ENCODE results near the gene DOCK2. TPM values are rescaled to one million over a fixed set of nuclear protein-coding genes. Genes with fewer than 3 reads are reported as not detected.
A peak's percentile ranks its signal among the peaks of the same experiment; 100 is the strongest.
"Not testable (repeated sequence)": the region's sequence is repeated elsewhere in the genome, so short reads cannot be mapped to it uniquely, and the experiment has no call there.

DOCK2 gene
- total RNA-seq, 1 experiment from 2014 or later: 13.3 TPM

- DNase-seq (ENCODE audit: low read depth): peak; percentile 80
Observed at GRCh38 chr5:169788168-169788567, 151.1 kb downstream of the DOCK2 start.

DNA sequence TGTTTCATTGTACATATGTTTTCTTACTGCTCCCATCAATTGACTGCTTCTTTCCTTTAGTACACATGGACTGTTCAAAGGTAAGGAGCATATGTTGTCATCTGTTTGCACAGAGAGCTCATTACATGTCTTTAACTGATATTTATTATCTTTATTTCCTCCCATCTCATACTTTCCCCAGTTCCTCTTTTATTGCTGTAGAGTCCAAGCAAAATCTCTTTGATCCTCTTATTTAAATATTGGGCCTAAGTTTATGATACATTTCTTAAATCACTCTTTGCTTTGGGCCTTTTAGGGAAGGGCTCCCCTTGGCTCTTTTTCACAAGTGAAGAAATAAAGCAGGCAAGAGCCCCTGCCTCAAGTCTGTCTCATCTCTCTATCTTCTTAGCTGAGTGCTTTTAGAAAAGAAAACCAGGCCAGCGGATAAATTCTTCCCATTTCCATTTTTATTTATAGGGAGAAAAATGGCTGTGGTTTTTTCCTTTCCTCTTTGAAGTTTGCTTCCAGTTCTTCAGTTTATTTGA lies 152.4 kb downstream of the DOCK2 start:
- DNase-seq (ENCODE audit: low read depth): no peak

DNA sequence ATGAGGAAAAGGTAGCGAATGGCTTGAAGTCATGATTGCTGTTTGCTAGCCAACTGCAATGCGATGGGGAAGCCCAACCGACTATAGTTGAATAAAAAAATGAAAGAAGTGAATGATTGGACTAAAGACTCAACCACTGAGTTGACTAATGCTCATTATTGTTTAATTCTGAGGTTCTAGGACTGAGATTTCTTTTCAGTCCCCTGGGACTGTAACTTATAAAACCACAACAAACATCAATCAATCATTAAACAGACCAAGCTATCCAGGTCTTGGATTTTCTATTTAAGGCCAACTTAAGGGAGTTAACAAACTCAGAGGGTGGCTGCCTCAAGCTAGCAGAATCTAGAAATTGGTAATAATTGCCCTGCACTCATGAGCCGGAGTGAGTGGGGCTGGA lies 154.2 kb downstream of the DOCK2 start:
- DNase-seq (ENCODE audit: low read depth): no peak

GRCh38 chr5:169795338-169795737 lies 158.3 kb downstream of the DOCK2 start:
- peak; percentile 58 for DNase-seq (ENCODE audit: low read depth)

GRCh38 chr5:169796731-169797130 lies 159.7 kb downstream of the DOCK2 start:
- peak; percentile 48 for DNase-seq (ENCODE audit: low read depth)

- DNase-seq (ENCODE audit: low read depth): no peak
Observed at GRCh38 chr5:169797577-169797976, 160.5 kb downstream of the DOCK2 start.

DNA sequence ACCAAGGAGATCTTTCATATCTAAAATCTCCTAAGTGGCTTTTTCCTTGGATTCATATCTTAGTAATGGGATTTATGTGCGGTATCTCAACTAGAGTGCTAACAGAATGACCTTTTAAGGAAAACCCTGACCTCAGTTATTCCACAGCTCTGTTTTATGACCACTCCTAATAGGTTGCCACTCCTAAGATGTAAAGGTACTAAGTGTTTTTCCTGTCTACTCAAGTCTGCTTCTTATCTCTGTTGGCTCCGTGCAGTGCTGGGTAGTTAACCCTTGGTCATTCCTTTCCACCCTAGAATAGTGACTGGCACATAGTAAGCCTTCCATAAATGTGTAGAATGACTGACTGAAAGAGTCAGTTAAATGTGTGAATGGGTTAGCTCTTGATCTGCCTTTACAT lies 161.4 kb downstream of the DOCK2 start:
- DNase-seq (ENCODE audit: low read depth): no peak

GRCh38 chr5:169798906-169799660 lies 162.0 kb downstream of the DOCK2 start:
- DNase-seq (ENCODE audit: low read depth): no peak

DNA sequence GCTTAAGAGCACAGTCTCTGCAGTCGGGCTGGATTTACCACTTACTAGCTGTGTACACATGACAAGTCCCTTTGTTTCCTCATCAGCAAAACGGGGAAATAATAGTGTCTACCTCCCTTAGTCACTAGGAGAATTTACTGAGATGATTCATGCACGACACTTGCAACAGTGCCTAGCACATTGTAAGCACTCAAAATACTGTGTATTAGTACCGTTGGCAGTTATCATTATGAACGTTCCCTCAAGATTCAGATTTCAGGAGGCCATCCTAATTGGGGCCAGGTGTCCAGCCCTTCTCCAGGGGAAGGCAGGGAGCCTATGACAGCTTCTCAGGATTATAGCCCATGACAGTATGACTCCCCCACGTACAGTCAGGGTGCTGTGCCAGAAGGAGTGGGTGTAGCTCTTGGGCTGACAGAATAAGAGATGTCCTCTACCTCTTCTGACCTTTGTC lies 164.3 kb downstream of the DOCK2 start:
- peak; percentile 72 for DNase-seq (ENCODE audit: low read depth)

DNA sequence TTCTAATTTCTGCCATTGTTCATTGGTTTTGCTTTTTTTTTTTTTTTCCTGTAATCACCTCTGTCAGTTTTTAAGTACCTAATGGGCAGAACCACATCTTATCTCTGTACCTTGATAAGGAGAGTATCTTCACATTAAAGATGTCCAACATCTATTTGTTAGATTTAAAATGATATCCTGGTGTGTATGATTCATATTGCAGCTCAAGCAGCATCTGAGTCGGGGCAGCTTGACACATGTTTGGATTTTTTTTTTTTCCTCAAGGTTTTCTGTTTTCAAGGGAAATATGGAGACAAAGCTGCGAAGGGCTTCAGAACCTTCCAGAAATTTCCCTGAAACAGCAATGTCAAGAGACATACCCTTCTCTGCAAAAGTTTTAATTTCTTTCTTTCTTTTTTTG lies 164.7 kb downstream of the DOCK2 start:
- no peak for DNase-seq (ENCODE audit: low read depth)

DNA sequence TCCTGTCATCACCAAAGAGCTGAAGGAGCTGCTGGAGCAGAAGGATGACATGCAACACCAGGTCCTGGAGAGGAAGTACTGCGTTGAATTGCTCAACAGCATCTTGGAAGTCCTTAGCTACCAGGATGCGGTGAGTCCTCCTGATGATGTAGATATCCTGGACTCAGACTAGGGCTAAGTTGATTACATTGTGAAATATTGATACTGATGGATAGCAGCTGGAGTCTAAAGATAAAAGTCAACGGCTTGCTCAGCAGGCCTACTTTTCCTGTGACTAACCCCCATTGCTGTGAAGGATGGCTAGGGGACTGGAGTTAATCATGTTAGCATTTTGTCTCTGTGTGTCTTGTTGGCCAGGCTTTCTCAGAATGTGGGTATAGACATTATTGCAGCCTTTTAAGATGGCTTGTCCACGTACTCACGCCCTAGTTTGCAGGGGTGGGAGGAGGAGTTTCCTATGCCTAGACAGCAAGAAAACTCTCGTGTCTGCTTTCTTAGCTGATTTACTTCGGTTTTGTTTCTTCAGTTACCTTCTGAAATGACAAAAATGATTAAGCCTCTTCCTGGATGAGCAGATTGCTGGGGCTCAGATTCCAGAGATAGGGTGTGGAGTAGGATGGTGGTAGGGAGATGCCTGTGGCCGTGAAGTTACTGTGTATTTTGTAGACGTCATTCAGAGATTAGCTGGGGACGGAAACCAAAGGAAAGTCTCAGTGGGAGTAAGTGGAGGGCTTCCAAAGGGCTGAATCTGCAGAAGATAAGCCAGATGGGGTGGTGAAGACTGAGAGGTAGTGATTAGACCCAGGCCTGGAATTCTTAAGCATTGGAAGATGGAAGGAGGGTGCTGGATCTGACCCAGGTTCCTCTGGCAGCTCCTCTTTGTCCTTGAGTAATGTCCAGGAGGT lies 166.3 kb downstream of the DOCK2 start:
- peak; percentile 92 for DNase-seq (ENCODE audit: low read depth)

DNA sequence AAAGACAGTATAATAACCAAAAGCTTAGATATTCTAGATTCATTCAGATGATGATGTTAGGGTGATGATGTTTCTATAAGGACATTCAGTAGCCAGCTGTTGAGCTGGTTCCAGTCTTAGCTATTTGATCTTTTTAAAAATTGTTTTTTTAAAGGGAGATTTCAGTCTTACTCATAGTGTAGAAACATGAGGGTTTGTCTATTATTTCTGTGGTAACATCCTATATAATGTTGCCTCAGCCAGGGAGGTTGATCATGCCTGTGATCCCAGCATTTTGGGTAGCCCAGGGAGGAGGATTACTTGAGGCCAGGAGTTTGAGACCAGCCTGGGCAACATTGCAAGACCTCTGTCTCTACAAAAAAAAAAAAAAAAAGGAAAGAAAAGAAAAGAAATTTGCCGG lies 167.8 kb downstream of the DOCK2 start:
- DNase-seq (ENCODE audit: low read depth): peak; percentile 43

DNA sequence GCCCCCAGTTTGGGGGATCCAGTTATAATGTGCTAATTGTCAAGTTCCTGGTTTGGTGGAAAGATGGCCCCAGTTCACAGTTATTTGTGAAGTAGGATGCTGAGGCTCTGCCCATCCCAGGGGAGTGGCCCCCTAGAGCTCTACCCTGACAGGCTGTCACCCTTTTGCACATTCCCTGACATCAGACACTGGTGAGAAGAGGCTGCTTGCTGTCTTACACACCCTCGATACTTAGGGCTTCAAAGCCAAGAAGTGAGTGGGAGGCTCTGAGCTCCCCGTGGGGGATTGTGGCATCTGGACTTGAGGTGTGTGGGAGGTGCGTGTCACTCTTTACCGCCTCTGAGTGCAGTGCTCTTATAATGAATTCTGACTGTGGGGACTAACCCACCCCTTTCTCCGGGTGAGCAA lies 168.5 kb downstream of the DOCK2 start:
- DNase-seq (ENCODE audit: low read depth): peak; percentile 84

DNA sequence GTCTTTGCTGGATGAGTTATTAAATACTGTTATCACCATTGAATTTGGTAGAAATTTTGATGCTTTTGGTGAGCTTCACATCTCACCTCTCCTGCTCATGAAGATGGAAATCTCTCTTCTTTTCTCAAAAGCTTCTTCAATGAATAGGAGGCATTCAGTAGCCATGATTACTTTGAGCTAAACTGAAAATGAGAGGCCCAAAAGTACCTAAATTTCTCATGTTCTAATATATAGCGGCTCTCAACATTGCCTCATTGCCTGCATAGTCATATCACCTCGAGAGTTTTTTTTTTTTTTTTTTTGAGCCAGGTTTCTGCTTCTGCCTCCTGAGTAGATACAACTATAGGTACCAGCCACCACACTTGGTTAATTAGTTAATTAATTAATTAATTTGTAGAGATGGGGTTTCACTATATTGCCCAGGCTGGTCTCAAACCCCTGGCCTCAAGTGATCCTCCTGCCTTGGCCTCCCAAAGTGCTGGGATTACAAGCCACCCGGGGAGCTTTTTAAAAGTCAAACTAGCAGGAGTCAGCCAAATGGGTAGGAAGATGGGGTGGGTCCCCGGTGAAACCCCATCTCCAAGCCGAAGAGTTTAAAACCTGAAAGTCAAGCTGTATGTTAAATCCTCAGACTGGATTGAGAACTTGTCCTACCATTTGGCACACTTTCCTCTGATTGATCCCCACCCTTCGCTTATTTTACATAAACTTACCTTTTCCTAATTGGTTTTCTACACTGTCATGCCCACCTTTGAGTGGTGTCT lies 169.0 kb downstream of the DOCK2 start:
- no peak for DNase-seq (ENCODE audit: low read depth)

DNA sequence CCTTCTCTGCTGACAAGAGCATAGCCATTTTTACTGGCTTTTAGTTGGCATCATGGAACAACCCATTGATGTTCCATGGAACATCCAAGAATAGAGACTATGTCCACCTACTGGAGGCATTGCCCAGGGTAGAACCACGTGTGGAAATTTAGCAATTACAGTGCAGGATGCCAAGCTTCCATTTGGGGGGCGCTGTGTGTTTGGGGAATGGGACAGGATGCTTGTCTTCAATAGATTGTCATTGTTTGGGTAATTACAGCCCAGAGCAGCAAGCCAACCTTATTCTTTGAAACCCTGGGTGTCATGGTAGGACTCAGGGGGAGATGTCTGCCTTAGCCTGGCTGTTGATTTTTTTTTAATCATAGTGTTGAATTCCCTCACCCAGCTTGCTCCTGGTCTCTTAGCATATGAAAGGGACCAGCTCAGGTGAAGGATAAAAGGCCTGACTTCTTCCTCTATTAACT lies 171.1 kb downstream of the DOCK2 start:
- no peak for DNase-seq (ENCODE audit: low read depth)

- DNase-seq (ENCODE audit: low read depth): not testable (repeated sequence)
Observed at GRCh38 chr5:169808880-169809279, 171.8 kb downstream of the DOCK2 start.

- no peak for DNase-seq (ENCODE audit: low read depth)
Observed at GRCh38 chr5:169809281-169809680, 172.2 kb downstream of the DOCK2 start.

DNA sequence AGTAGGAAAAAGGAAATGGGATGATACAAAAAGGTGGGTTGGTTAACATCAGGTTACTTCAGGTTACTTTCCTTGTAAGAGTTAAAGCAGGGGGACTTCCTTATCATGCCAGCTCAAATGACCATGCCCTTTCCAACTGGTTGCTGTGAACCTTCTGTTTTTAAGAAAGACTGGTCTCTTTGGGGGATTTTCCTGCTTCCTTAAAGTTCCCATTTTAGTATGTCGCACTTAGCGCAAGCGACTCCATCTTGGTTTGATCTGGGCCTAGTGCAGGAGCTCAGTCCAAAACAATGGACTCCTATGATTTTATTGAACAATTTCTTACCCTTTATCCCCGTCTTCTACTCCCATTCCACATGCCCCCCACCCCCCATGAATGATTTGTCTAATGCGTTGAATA lies 173.4 kb downstream of the DOCK2 start:
- no peak for DNase-seq (ENCODE audit: low read depth)

- DNase-seq (ENCODE audit: low read depth): no peak
Observed at GRCh38 chr5:169811023-169811422, 173.9 kb downstream of the DOCK2 start.

- no peak for DNase-seq (ENCODE audit: low read depth)
Observed at GRCh38 chr5:169811680-169812079, 174.6 kb downstream of the DOCK2 start.

DNA sequence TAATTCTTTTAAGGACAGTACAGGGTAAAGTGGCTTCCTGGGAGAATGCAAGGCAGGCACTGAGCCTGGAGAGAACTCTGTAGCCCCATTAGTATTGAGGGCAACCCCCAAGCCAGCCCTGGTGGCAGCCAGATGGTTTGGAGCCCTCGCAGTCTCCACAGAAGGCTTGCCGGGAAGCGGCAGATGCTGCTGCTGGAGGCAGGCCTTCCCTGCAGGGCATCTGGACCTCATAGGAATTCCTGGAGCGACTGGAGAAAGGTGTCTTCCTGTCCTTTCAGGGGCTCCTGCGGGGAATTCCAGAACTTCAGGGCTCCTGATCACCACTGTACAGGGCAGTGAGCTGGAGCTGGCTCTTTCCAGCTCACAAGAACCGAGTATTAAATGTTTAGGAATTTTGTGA lies 175.7 kb downstream of the DOCK2 start:
- no peak for DNase-seq (ENCODE audit: low read depth)

GRCh38 chr5:169814045-169814444 lies 177.0 kb downstream of the DOCK2 start:
- no peak for DNase-seq (ENCODE audit: low read depth)

Data from Daoy (cell line).